AG04449 (cell line): ENCODE data around the gene GNB5.
A peak's percentile ranks its signal among the peaks of the same experiment; 100 is the strongest.

Experiments
- CTCF ChIA-PET: fragments of 350-600 bp; formaldehyde crosslinking; extraction: SDS; loops from one replicate; lab custom pipeline; 2021; ENCODE audit warnings: antibody characterized with exemption; lab: Yijun Ruan, JAX
- POLR2A ChIA-PET: fragments of 400-600, 350-600 bp; formaldehyde crosslinking; extraction: SDS; loops from one replicate; lab custom pipeline; 2020; ENCODE audit warnings: antibody characterized with exemption, inconsistent platforms; lab: Yijun Ruan, JAX
- DNase-seq: peaks from one replicate; pipeline ENCODE4 v3.0.0-alpha.2; 2010; ENCODE audit warnings: low read depth, low spot score
- H3K4me3 ChIP-seq: 2 replicates; pipeline ENCODE4 v1.5.1; 2011; ENCODE audit warnings: low read depth, mild to moderate bottlenecking, control low read depth, low read length
- TF ChIP-seq, protein P1 (sequence below): IDR thresholded peaks from one replicate; pipeline ENCODE4 v1.5.1; 2011; ENCODE audit warnings: mild to moderate bottlenecking, moderate library complexity, low read length, control low read depth, inconsistent platforms; ENCODE audit not compliant: insufficient read depth; ENCODE audit errors: missing control alignments

GNB5 gene

GRCh38 chr15:52095597-52096262 lies 95.5 kb downstream of the GNB5 start:
- CTCF ChIA-PET = interaction anchor here (1.2 to 2.5 kb wide), 2 partner anchors 17 to 18 kb away, joined by 3 to 17 read pairs; no protein-coding TSS in a partner anchor
- no peak overlapping the region for H3K4me3 ChIP-seq
- peak; percentile 86 for DNase-seq
- TF ChIP-seq, protein P1, sequence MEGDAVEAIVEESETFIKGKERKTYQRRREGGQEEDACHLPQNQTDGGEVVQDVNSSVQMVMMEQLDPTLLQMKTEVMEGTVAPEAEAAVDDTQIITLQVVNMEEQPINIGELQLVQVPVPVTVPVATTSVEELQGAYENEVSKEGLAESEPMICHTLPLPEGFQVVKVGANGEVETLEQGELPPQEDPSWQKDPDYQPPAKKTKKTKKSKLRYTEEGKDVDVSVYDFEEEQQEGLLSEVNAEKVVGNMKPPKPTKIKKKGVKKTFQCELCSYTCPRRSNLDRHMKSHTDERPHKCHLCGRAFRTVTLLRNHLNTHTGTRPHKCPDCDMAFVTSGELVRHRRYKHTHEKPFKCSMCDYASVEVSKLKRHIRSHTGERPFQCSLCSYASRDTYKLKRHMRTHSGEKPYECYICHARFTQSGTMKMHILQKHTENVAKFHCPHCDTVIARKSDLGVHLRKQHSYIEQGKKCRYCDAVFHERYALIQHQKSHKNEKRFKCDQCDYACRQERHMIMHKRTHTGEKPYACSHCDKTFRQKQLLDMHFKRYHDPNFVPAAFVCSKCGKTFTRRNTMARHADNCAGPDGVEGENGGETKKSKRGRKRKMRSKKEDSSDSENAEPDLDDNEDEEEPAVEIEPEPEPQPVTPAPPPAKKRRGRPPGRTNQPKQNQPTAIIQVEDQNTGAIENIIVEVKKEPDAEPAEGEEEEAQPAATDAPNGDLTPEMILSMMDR = no peak
- POLR2A ChIA-PET = no interaction called here

DNA sequence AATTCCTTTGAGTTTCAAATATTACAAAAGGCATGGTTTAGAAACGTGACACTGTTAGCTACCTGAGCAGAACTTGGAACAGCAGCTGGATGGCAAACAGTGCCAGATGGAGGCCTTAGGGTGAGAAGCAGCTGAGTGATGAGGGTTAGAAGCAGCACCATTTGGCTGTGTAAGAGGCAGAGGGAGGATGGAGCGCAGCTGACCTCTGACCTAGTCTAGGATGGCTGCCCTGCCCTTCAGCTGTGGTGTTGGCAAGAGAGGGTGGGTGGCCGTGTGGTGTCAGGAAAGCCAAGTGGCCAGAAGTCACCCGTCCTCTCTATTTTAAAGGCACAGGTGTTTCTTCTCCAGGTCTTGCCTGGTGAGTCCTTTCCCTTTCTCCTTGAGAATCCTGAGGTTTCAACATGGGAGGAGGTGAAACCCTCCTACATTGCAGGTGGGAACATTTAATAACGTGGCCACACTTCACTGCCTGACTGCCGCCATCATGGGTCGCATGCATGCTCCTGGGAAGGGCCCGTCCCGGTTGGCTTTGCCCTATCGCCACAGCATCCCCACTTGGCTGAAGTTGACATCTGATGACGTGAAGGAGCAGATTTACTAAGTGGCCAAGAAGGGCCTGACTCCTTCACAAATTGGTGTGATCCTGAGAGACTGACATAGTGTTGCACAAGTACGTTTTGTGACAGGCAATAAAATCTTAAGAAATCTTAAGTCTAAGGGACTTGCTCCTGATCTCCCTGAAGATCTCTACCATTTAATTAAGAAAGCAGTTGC lies 96.2 kb downstream of the GNB5 start:
- TF ChIP-seq, protein P1 = no peak
- no peak overlapping the region for H3K4me3 ChIP-seq
- ChIA-PET CTCF (interaction anchor here (2.5 kb wide), 1 partner anchor 17 kb away, joined by 17 read pairs; no protein-coding TSS in a partner anchor), POLR2A (interaction anchor here (1.2 kb wide), 1 partner anchor 74 kb away, joined by 6 read pairs; no protein-coding TSS in a partner anchor)
- no peak for DNase-seq

GRCh38 chr15:52093539-52094510 lies 97.4 kb downstream of the GNB5 start:
- TF ChIP-seq, protein P1 = no peak
- POLR2A ChIA-PET = interaction anchor here (1.1 to 1.2 kb wide), 2 partner anchors 73 to 86 kb away, joined by 3 to 6 read pairs; no protein-coding TSS in a partner anchor
- CTCF ChIA-PET = interaction anchor here (1.0 to 2.5 kb wide), 2 partner anchors 14 to 16 kb away, joined by 4 to 17 read pairs; no protein-coding TSS in a partner anchor
- no peak overlapping the region for H3K4me3 ChIP-seq
- DNase-seq = peak; percentile 76

- DNase-seq = no peak
- CTCF ChIA-PET = interaction anchor here (0.7 kb wide), 1 partner anchor 15 kb away, joined by 5 read pairs; no protein-coding TSS in a partner anchor
- TF ChIP-seq, protein P1 = no peak
- H3K4me3 ChIP-seq = no peak overlapping the region
- POLR2A ChIA-PET = no interaction called here
Observed at GRCh38 chr15:52093167-52093538, 98.0 kb downstream of the GNB5 start.

DNA sequence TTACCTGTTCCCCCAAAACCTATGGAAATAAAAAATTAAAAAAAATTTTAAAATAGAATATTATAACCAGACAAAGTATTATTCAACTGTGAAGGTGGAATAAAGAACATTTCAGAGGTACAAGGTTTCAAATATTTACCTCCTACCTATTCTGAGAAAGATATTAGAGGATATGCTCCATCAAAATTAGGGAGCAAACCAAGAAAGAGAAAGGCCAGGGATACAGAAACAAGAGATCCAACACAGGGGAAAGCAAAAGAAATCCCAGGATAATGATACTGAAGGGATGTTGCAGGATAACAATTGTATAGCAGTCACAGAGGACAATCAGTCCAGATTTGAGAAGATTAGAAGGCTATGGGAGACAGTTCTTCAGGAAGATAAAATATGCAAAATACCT lies 101.0 kb downstream of the GNB5 start:
- TF ChIP-seq, protein P1 = no peak
- ChIA-PET POLR2A (no interaction called here), CTCF (interaction anchor here (0.7 to 3.8 kb wide), 3 partner anchors 11 to 118 kb away, joined by 3 to 40 read pairs (median 4); no protein-coding TSS in a partner anchor)
- DNase-seq = no peak
- no peak overlapping the region for H3K4me3 ChIP-seq
